ENCODE measurements around the gene CSTPP1.

CSTPP1 gene, protein sequence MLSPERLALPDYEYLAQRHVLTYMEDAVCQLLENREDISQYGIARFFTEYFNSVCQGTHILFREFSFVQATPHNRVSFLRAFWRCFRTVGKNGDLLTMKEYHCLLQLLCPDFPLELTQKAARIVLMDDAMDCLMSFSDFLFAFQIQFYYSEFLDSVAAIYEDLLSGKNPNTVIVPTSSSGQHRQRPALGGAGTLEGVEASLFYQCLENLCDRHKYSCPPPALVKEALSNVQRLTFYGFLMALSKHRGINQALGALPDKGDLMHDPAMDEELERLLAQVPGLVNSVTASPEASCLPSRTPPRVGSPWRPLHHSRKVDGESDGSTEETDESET

DNA sequence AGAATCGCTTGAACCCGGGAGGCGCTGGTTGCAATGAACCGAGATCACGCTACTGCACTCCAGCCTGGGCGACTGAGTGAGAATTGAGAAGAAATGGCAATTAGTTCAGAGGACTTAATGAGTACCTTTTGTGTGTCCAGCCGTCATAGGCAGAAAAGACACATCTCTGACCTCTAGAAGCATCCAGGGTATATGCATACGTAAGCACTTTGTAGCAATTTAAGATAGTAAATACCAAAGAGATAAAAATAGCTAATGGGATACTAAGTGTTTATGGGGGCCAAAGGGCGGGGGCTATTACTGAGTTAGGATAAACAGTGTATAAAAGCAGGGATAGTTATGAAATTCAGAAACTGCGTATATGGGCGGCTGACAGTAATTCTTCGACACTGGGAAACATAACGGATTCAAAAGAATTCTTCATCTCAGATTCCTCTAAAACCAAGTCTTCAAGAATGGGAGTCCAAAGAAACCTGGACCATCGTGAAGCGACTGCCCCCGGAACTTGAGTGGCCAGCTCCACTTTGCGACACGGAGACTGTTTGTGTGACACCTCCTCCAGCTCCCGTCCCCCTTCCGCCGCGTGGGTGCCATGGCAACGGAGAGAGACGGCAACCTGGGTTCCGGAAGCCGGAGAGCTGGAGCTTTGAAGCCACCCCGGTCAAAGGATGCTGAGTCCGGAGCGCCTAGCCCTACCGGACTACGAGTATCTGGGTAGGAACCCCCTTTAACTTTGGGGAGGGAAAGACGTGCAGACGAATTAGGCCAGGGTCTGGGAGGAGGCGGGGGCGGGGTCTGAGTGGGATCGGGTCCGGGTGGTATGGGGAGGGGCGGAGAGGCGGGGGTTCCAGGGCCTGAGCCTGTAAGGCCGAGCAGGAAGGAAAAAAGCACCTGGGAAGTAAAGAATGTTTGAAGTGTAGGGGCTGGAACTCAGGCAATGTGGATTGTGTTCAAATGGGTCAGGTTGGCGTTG, at the start of gene CSTPP1:
Gene CSTPP1, plus strand, starts transcription at position 624 of the 973 bp plus-strand sequence. Its CDS starts 45 bp downstream, at position 669.
- peak within 1 kb of the TSS; percentile 81 for H3K4me3 ChIP-seq (ENCODE audit: low read length)
- peak; percentile 92 for DNase-seq (ENCODE audit: low read depth)
- TF ChIP-seq, protein P1, sequence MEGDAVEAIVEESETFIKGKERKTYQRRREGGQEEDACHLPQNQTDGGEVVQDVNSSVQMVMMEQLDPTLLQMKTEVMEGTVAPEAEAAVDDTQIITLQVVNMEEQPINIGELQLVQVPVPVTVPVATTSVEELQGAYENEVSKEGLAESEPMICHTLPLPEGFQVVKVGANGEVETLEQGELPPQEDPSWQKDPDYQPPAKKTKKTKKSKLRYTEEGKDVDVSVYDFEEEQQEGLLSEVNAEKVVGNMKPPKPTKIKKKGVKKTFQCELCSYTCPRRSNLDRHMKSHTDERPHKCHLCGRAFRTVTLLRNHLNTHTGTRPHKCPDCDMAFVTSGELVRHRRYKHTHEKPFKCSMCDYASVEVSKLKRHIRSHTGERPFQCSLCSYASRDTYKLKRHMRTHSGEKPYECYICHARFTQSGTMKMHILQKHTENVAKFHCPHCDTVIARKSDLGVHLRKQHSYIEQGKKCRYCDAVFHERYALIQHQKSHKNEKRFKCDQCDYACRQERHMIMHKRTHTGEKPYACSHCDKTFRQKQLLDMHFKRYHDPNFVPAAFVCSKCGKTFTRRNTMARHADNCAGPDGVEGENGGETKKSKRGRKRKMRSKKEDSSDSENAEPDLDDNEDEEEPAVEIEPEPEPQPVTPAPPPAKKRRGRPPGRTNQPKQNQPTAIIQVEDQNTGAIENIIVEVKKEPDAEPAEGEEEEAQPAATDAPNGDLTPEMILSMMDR (IDR thresholded peaks at IDR 0.05; ENCODE audit: insufficient read depth, low read depth, low read length, missing control alignments), result no peak

DNA sequence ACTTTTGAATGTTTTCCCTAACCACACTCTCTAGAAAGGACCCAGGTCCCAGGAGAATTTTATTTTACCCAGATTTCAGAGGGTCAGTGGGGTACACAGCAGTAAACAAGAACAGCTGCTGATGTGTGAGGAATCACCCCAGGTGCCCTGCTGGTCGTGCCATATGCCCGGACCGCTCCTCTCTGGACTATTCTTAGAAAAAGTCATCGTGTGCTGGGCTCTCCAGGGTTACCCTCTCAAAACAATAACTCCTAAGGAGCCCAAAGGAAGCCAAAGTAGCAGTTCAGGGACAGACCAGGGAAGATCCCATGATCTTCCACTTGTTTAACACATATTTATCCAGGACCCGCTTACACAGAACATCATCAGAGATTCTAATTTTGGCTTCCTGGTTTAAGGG, 47.9 kb upstream of the CSTPP1 start:
- TF ChIP-seq, protein P1 (IDR thresholded peaks at IDR 0.05; ENCODE audit: insufficient read depth, low read depth, low read length, missing control alignments), result no peak
- no peak for DNase-seq (ENCODE audit: low read depth)
- no peak overlapping the region for H3K4me3 ChIP-seq (ENCODE audit: low read length)

DNA sequence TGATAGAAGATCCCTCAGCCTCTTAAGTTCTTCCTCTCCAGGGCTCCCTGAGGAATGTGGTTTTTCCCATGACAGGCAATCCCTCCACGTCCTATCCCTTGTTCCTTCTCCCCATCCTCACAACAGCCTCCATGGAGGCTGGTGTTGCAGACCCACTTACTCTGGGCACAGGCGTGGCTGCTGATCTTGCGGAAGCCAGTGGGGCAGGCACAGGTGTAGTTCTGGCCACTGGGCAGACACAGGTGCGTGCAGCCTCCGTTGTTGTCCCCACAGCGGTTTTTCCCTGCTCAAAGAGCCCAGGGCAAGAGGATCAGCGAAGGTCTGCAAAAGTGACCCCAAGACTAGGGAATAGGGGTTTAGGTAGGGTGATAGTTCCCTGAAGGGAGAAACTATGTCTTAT, 47.3 kb upstream of the CSTPP1 start:
- no peak overlapping the region for H3K4me3 ChIP-seq (ENCODE audit: low read length)
- no peak for DNase-seq (ENCODE audit: low read depth)
- TF ChIP-seq, protein P1 (IDR thresholded peaks at IDR 0.05; ENCODE audit: insufficient read depth, low read depth, low read length, missing control alignments), result no peak

DNA sequence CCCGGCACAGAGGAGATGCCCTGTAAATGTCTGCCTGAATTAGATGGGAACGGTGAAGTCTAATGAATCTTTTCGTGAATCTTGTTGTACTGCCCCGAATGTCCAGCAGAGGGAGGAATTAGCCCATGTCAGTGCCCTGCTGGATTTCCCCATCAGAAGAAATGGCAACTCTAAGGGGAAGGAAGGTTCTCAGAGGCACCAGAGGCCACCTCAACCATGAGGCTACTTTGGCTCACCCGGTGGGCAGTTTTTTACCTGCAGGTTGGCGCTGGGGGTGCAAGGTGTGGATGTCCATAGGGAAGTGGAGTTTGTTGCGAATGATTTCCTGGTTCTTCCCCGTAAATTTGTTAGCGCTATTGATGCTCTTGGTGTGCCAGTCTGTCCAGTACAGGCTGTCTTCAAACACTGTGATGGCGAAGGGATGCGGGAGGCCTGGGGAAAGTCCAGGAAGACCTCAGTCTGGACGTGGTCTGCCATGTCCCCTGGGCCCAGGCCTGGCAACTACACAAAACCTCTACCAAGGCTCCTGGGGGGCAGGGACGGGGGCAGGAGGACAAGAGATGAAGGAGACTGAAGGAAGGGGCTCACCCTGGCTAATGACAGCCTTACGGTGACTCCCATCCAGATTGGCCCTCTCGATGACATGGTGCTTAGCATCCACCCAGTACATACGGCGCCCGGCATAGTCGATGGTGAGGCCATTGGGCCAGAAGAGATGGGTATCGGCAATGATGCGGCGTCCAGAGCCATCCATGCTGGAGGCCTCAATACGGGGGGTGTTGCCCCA, 46.7 kb upstream of the CSTPP1 start:
- TF ChIP-seq, protein P1 (IDR thresholded peaks at IDR 0.05; ENCODE audit: insufficient read depth, low read depth, low read length, missing control alignments), result peak; percentile 92

DNA sequence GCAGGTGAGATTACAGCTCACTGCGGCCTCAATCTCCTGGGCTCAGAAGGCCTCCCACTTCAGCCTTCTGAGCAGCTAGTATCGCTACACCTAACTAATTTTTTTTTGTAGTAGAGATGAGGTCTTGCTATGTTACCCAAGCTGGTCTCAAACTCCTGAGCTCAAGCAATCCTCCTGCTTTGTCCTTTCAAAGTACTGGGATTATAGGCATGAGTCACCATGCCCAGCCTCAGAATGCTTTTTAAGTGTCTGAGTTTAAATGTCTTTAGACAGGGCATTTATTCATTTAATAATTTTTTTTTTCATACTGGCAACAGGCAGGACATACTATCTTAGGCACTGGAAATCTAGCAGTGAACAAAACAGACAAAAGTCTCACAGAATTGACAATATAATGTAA, 45.9 kb upstream of the CSTPP1 start:
- peak; percentile 37 for DNase-seq (ENCODE audit: low read depth)
- TF ChIP-seq, protein P1 (IDR thresholded peaks at IDR 0.05; ENCODE audit: insufficient read depth, low read depth, low read length, missing control alignments), result no peak

More for the DNA sequence above, 46.7 kb upstream of the CSTPP1 start:
- H3K4me3 ChIP-seq (ENCODE audit: low read length), result no peak overlapping the region
- peak; percentile 74 for DNase-seq (ENCODE audit: low read depth)

DNA sequence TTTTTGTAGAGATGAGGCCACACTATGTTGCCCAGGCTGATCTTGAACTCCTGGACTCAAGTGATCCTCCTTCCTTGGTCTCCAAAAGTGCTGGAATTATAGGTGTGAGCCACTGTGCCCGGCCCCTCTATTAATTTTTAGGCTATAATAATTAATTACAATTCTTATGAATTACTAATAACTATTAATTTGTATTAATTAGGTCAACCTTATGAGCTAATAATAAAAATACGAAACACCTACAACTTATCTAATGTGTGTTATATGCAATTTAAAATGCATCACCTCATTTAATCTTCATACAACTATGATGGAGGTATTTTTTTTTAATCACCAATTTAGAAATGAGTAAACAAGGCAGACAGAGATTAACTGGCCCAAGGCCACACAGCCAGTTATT, 44.5 kb upstream of the CSTPP1 start:
- no peak overlapping the region for H3K4me3 ChIP-seq (ENCODE audit: low read length)
- DNase-seq (ENCODE audit: low read depth), result no peak
- TF ChIP-seq, protein P1 (IDR thresholded peaks at IDR 0.05; ENCODE audit: insufficient read depth, low read depth, low read length, missing control alignments), result no peak

More for the DNA sequence above, 45.9 kb upstream of the CSTPP1 start:
- H3K4me3 ChIP-seq (ENCODE audit: low read length), result no peak overlapping the region

Data from epithelial cell of esophagus (primary cell).